WTC11 (cell line): ENCODE data around the gene GADD45B.

ENCODE experiments used
- FOXK1 ChIP-seq: sonication (generic); formaldehyde crosslinking; IDR thresholded peaks from 2 replicates; pipeline ENCODE4 v1.8.0; 2022; ENCODE audit warnings: mild to moderate bottlenecking, moderate library complexity, missing genetic modification reagents
- SMAD4 ChIP-seq: sonication (generic); formaldehyde crosslinking; IDR thresholded peaks from 2 replicates; pipeline ENCODE4 v1.8.0; 2022; ENCODE audit warnings: mild to moderate bottlenecking, missing genetic modification reagents
- TCF7 ChIP-seq: sonication (generic); formaldehyde crosslinking; IDR thresholded peaks from 2 replicates; pipeline ENCODE4 v1.8.0; 2022; ENCODE audit warnings: mild to moderate bottlenecking, low read depth, missing genetic modification reagents, moderate library complexity
- TF ChIP-seq, protein P1 (sequence below): sonication (generic); formaldehyde crosslinking; IDR thresholded peaks from 2 replicates; pipeline ENCODE4 v1.8.1; 2022; ENCODE audit warnings: low read depth, mild to moderate bottlenecking, moderate library complexity, missing genetic modification reagents, borderline replicate concordance
- TF ChIP-seq, protein P2 (sequence below): fragments of 200-600 bp; IDR thresholded peaks from 2 replicates; pipeline ENCODE4 v1.8.0; 2022; ENCODE audit warnings: antibody characterized with exemption
- TF ChIP-seq, protein P3 (sequence below): sonication (generic); formaldehyde crosslinking; IDR thresholded peaks from 2 replicates; pipeline ENCODE4 v1.8.0; 2022; ENCODE audit warnings: mild to moderate bottlenecking, missing genetic modification reagents
- TF ChIP-seq, protein P4 (sequence below): sonication (generic); formaldehyde crosslinking; conservative IDR thresholded peaks from 2 replicates; pipeline ENCODE4 v1.8.1; 2022; ENCODE audit warnings: mild to moderate bottlenecking, missing genetic modification reagents

DNA sequence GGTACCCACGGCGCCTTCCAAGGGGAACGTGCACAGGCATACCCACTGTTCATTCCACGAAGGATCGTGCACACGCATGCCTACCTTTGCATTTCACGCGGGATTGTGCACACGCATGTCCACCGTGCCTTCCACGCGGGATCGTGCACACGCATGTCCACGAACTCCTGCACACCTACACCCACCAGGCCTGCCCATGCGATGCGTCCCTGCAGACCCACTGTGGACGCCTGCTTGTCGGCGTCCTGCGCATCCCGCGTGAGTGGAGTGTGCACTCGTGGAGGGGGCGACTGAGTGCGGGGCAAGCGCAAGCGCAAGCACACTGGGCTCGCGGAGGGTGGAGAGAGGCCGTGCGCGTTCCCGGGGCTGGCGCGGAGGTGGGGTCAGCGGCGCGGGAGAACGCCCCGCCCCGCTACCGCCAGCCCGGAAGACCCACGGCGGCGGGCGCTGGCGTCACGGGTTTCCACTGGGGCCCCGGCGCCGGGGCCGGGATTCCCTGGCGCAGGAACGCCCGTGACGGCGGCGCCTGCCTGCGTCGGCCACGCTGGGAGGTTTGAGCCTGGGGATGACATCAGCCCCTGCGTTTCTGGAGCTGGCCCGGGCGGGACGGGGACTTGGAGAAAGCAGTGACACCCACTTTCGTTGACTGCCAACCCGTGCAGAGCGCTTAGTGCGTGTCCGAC is 18.7 kb downstream of the GADD45B start:
- TF ChIP-seq, protein P1, sequence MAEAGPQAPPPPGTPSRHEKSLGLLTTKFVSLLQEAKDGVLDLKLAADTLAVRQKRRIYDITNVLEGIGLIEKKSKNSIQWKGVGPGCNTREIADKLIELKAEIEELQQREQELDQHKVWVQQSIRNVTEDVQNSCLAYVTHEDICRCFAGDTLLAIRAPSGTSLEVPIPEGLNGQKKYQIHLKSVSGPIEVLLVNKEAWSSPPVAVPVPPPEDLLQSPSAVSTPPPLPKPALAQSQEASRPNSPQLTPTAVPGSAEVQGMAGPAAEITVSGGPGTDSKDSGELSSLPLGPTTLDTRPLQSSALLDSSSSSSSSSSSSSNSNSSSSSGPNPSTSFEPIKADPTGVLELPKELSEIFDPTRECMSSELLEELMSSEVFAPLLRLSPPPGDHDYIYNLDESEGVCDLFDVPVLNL (CRISPR knock-in tag) = no peak
- TF ChIP-seq FOXK1 (CRISPR knock-in tag) (no peak), SMAD4 (CRISPR knock-in tag) (no peak), TCF7 (CRISPR knock-in tag) (no peak)
- TF ChIP-seq, protein P2, sequence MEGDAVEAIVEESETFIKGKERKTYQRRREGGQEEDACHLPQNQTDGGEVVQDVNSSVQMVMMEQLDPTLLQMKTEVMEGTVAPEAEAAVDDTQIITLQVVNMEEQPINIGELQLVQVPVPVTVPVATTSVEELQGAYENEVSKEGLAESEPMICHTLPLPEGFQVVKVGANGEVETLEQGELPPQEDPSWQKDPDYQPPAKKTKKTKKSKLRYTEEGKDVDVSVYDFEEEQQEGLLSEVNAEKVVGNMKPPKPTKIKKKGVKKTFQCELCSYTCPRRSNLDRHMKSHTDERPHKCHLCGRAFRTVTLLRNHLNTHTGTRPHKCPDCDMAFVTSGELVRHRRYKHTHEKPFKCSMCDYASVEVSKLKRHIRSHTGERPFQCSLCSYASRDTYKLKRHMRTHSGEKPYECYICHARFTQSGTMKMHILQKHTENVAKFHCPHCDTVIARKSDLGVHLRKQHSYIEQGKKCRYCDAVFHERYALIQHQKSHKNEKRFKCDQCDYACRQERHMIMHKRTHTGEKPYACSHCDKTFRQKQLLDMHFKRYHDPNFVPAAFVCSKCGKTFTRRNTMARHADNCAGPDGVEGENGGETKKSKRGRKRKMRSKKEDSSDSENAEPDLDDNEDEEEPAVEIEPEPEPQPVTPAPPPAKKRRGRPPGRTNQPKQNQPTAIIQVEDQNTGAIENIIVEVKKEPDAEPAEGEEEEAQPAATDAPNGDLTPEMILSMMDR = no peak
- TF ChIP-seq, protein P3, sequence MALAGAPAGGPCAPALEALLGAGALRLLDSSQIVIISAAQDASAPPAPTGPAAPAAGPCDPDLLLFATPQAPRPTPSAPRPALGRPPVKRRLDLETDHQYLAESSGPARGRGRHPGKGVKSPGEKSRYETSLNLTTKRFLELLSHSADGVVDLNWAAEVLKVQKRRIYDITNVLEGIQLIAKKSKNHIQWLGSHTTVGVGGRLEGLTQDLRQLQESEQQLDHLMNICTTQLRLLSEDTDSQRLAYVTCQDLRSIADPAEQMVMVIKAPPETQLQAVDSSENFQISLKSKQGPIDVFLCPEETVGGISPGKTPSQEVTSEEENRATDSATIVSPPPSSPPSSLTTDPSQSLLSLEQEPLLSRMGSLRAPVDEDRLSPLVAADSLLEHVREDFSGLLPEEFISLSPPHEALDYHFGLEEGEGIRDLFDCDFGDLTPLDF (CRISPR knock-in tag) = no peak
- TF ChIP-seq, protein P4, sequence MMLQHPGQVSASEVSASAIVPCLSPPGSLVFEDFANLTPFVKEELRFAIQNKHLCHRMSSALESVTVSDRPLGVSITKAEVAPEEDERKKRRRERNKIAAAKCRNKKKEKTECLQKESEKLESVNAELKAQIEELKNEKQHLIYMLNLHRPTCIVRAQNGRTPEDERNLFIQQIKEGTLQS (CRISPR knock-in tag) = no peak
